HG02763 (cell line): ENCODE data around the gene STEAP2.
"Not testable (repeated sequence)": the region's sequence is repeated elsewhere in the genome, so short reads cannot be mapped to it uniquely, and the experiment has no call there.

Experiments
- ATAC-seq: cut with Tn5 transposase; IDR thresholded peaks from one replicate; pipeline ENCODE4 v1.9.1; 2021; ENCODE audit warnings: mild to moderate bottlenecking, moderate library complexity; ENCODE audit not compliant: unreplicated experiment

STEAP2 gene

DNA sequence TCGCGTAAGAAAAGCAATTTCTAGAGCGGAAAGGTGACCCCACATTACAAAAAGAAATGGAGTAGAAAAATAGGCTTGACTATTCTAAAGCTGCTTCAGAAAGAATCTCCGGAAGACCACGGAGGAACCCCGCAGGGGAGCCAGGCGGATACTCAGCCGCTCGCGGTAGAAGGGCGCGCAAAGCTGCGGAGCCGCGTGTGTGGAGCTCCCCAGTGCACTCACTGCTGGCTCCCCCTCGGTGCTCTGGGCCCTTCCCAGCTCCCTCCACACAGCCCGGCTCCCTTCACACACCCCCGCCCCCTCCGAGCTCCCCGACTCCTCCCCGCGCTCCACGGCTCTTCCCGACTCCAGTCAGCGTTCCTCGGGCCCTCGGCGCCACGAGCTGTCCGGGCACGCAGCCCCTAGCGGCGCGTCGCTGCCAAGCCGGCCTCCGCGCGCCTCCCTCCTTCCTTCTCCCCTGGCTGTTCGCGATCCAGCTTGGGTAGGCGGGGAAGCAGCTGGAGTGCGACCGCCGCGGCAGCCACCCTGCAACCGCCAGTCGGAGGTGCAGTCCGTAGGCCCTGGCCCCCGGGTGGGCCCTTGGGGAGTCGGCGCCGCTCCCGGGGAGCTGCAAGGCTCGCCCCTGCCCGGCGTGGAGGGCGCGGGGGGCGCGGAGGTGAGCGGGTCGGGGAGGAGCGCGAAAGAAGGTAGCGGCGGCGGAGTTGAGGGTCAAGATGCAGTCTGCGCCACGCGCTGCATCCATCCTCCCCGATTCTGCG is at the start of gene STEAP2:
TSS of gene STEAP2 (plus strand) at position 350 of the 758 bp plus-strand sequence. CDS start 13,343 bp downstream, outside the sequence.
- peak; percentile 80 for ATAC-seq

GRCh38 chr7:90163534-90163933 is 48.0 kb upstream of the STEAP2 start:
- ATAC-seq, result no peak

DNA sequence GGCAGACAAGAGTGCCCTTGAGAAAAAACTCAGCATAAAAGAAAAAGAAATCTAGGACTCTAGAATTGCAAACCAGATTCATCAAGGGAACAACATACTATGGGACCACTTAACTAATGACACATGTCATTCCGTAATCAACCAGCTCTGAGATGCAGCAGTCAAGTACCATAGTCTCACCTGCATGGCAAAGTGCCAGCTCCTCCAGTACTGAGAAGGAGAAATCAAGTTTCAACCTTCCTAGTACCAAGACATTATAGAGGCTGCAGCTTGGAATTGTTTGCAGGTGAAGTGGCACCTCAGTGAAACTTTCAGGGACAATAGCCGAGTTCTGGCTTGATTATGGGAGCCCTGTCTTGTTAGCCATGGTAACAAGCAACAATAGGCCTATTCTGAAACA is 45.8 kb upstream of the STEAP2 start:
- no peak for ATAC-seq

DNA sequence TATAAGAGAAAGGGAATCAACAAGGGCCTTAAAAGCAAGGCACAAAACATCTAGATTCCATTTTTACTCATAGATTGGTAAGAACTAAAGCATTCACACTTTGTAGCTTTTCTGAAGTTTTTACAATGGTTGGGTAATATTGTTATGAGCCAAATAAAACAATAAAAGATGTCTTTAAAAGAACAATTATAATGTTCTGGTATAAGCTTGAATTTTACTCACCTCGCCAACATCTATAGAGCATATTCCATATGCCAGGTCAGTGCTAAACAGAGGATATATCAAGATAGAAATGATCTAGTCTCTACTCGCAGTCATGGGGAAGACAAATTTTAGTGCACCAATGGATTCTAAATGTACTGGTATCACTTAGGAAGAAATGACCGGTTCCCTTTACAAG is 45.4 kb upstream of the STEAP2 start:
- ATAC-seq, result no peak

DNA sequence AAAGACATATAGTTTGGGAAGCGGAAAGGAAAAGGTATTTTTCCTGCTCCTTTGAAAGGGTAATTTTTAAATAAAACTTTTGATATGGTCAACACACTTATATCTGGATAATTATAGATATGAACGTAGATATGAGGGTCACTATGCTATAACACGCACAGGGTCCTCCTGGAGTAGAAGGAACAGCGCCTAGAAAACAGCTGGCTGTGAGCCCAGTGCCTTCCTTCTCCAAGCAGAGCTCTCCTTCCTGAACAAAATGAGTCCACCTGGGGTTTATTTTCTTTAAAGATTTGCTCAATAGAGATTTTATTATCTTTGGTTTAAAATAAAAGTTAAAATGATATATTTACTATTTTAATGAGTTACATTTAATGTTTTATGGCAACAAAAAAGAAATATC is 44.2 kb upstream of the STEAP2 start:
- no peak for ATAC-seq

DNA sequence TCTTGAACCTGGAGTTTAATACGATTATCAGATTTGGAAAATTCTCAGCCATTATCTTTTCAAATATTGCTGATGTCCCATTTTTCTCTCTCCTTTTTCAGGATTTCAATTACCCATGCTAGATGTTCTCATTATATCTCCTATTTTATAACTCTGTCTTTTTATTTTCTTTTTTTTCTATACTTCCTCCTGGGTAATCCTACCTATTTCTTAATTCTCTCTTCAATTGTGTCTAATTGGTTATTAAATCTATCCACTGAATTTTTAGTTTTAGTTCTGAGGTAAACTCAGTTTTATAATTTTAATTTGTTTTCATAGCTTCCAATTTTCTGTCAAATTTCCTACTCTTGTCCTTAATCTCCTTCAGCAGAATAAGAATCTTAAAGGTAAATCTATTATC is 41.6 kb upstream of the STEAP2 start:
- ATAC-seq, result no peak

- no peak for ATAC-seq
These were observed 39.4 kb upstream of the STEAP2 start for GRCh38 chr7:90172121-90172520.

DNA sequence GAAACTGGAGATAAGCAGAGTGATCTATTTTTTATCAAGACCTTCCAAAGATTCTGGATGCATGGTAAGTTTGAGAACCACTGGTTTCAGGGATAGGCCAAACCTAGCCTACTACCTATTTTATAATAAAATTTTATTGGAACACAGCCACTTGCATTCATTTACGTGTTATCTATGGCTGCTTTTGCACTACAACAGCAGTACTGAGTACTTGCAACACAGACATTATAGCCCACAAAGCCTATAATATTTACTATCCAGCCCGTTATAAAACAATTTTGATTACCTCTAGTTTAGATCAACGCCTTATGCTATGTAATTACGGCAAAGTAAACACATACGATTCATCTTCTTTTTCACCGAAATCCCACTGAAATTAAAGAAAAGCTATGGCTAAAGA is 38.9 kb upstream of the STEAP2 start:
- no peak for ATAC-seq

- peak; percentile 98 for ATAC-seq
These were observed 38.3 kb upstream of the STEAP2 start for GRCh38 chr7:90173127-90173844.

- ATAC-seq, result no peak
These were observed 35.9 kb upstream of the STEAP2 start for GRCh38 chr7:90175667-90176066.

DNA sequence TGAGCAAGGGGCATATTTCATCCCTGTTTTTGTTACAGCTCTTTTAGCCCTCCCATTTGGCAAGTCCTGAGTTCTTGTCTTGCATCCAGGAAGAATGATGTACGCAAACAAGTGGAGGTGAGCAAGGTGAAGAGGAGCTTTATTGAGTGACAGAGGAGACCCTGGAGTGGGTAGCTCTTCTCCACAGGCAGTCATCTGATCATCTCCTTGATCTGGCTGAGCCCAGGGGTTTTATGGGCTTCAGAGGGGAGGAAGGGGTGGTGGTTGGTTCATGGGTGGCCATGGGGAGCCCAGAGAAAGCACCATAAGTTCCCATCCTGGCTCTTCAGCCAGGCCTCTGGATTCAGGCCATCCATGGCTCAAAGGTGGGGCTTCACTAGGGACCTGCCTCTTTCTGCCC is 35.3 kb upstream of the STEAP2 start:
- no peak for ATAC-seq

- ATAC-seq, result no peak
These were observed 33.4 kb upstream of the STEAP2 start for GRCh38 chr7:90178166-90178565.

DNA sequence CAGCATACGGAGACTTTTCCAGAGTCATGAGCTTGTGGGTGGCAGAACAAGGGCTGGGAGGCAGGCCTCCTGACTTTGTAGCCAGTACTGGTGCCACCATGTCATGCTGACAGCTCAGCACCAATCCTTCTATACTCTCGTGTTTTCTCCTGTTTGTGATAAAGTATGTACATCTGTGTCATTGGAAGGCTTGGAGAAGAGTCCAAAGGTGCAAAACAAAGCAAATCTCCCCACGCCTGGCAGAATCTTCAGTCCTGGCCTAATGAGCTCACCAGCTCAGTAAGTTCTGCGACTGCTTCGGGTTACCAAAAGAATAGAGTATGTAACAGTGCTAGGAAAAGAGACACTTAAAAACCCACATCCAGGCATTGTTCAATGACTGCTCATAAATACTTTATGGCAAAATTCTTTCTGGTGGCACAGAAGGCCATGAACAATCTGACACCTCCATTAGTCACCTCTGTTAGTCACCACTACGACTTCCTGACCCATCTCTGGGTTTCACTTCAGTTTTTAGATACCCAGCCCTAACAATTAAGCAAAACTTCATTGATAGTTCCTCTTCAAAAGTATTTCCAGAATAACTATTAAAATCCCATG is 32.8 kb upstream of the STEAP2 start:
- peak; percentile 97 for ATAC-seq

- ATAC-seq, result no peak
These were observed 31.4 kb upstream of the STEAP2 start for GRCh38 chr7:90180011-90180585.

GRCh38 chr7:90180649-90181048 is 30.9 kb upstream of the STEAP2 start:
- no peak for ATAC-seq

DNA sequence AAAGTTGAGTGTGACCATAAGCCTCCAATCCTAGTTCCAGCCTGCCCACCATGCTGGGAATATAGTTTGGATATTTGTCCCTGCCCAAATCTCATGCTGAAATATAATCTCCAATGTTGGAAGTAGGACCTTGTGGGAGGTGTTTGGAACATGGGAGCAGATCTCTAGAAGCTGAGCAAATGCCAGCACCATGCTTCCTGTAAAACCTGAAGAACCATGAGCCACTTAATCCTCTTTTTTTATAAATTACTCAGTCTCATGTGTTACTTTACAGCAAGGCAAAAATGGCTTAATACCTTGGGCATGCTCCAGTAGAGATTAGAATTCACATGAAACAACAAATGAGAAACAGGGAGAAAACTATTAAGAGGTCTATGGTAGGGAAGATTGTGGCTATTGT is 30.1 kb upstream of the STEAP2 start:
- no peak for ATAC-seq

DNA sequence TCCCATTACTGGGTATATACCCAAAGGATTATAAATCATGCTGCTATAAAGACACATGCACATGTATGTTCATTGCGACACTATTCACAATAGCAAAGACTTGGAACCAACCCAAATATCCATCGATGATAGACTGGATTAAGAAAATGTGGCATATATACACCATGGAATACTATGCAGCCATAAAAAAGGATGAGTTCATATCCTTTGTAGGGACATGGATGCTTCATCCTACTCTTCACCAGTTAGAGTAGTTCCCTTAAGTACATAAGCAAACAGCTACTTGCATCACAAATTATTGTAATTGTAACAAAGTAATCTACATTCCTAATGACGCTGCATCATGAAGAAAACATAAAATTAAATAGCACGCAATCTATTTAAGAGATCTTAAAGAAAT is 25.2 kb upstream of the STEAP2 start:
- ATAC-seq, result not testable (repeated sequence)

DNA sequence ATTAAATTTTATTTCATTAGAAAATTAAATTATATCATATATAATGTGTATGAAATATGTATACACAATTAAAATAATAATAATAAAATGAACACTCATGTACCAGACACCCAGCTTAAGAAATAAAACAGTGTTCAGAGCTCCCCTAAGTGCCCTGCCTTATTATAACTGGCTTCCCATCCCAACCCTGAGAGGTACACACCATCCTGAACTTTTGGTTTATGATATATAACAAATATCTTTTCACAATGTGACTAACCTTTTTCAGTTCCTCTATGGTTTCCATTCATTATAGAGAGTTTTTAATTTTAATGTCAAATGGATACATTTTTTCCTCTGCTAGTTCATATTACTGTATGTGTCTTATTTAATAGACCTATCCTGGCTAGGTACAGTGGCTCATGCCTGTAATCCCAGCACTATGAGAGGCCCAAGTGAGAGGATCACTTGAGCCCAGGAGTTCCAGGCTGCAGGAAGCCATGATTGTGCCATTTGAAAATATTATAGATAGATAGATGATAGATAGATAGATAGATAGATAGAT is 24.0 kb upstream of the STEAP2 start:
- no peak for ATAC-seq

DNA sequence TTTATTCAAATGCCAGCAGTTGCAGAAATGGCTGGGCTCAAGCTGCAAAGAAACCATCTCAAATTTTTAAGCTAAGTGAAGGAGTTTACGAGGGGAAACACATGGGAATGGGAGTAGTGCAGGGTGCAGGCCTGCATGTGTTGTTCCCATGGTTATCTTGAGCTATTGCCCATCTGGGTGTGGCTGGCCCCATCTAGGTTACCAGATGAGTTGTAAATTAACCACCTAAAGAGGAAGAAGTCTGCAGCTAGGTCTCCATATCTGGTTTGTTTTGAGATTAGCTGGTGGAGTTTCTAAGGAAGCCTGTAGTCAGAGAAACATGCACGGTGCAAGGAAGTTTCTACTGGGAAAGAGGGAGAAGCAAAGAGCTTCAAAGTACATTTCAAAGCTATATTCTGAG is 23.3 kb upstream of the STEAP2 start:
- no peak for ATAC-seq

DNA sequence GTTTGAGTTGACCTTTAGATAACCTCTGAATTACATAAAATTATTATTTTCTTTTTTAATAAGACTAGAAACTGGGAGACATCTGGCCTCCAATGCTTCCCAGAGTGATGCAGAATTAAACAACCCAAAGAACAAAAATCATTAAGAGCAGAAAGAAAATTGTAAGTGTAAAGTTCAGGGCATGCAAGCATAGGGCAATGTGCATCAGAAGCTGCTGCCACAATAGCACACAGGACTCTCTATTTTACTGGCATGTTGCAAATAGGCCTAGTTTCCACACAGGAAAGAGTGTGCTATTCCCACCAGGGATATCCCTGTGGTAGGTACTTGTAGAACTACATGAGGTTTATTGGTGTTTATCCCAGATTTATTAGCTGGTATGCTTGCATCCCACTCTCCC is 20.5 kb upstream of the STEAP2 start:
- no peak for ATAC-seq

DNA sequence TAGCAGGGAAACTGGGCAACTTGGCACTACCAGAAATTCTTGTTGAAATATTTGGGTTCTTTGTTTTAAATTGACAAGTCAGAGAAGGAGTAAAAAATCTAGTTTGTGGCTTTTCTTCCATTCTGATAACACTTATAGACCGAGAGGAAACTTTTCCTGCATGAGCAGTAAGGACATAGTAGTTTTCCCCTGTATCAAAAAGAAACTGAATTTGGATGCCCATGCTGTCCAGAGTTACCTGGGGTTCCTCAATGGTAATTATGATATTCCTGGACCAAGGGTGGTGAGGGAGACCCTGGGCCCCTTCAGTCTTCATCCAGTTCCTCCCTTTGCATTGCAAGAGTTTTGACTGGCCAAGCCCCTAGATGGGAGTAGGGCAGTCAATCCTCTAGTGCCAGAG is 19.9 kb upstream of the STEAP2 start:
- no peak for ATAC-seq
